ENCODE measurements around the gene TRPC6.

Gene TRPC6

DNA sequence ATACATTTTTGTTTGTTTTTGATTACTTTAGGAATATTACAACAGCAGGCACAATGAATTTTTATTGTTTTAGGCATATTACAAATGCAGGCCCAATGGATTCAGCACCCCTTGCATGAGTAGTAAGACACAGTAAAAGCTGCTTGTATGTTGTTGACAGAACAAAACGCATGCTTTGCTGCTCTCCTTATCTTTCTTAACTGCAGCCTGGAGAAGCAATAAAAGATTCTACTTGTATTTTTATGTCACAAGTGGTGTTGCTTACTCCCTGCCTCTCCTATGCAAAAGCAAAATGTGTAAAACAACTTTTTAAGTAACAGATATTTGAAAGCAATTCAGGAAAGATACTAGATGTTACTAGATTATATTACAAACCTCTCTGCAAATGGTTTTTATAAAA, 73.9 kb downstream of the TRPC6 start:
- Histone ChIP-seq H2AFZ (ENCODE audit: low read length) (no peak overlapping the region), H3K9me3 (ENCODE audit: low read length) (no peaks in the 10 kb centered on the region), H3K79me2 (ENCODE audit: insufficient read depth, low read length) (no peaks in the 10 kb centered on the region), H4K20me1 (ENCODE audit: insufficient read depth, low read length) (no peaks in the 10 kb centered on the region), H3F3A (ENCODE audit: insufficient read depth, low read length) (no peaks in the 10 kb centered on the region), H3K4me1 (ENCODE audit: insufficient read depth, low read length, severe bottlenecking) (no peaks in the 10 kb centered on the region), H3K36me3 (ENCODE audit: insufficient read depth, low read length) (no peaks in the 10 kb centered on the region), H3K9ac (ENCODE audit: low read length) (no peak overlapping the region), H3K27ac (ENCODE audit: low read depth, low read length, poor library complexity, severe bottlenecking) (no peak overlapping the region), H3K4me3 (ENCODE audit: low read depth, low read length, poor library complexity, severe bottlenecking) (no peak overlapping the region), H3K27me3 (ENCODE audit: insufficient read depth, low read length) (no peaks in the 10 kb centered on the region), H3K9me2 (ENCODE audit: low read depth, low read length) (no peaks in the 10 kb centered on the region), H3K4me2 (ENCODE audit: low read length) (no peak overlapping the region)
- TF ChIP-seq, protein P1, sequence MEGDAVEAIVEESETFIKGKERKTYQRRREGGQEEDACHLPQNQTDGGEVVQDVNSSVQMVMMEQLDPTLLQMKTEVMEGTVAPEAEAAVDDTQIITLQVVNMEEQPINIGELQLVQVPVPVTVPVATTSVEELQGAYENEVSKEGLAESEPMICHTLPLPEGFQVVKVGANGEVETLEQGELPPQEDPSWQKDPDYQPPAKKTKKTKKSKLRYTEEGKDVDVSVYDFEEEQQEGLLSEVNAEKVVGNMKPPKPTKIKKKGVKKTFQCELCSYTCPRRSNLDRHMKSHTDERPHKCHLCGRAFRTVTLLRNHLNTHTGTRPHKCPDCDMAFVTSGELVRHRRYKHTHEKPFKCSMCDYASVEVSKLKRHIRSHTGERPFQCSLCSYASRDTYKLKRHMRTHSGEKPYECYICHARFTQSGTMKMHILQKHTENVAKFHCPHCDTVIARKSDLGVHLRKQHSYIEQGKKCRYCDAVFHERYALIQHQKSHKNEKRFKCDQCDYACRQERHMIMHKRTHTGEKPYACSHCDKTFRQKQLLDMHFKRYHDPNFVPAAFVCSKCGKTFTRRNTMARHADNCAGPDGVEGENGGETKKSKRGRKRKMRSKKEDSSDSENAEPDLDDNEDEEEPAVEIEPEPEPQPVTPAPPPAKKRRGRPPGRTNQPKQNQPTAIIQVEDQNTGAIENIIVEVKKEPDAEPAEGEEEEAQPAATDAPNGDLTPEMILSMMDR (IDR thresholded peaks at IDR 0.05; ENCODE audit: low read length): no peak
- no peak for TF ChIP-seq EZH2 (IDR thresholded peaks at IDR 0.05; ENCODE audit: borderline replicate concordance, low read length)

DNA sequence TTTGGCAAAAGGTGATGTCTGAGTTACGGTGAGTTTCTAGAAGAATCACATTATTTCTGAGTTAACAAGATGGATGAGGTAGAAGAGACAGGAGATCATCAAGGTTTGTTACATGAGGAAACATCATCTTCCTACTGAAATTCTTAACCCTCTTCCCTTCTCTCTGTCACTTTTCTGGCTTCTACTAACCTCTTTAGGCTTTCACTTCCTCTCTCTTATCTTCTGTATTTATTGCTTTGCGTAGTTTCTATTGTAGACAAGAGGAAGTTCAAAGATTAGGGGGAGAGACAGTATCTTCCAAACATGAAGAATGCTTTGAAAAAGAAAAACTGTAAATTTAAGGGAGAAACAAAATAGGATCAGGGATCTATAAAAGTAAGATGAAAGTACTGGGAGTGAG, 75.4 kb downstream of the TRPC6 start:
- Histone ChIP-seq H3K79me2 (ENCODE audit: insufficient read depth, low read length) (no peaks in the 10 kb centered on the region), H3K36me3 (ENCODE audit: insufficient read depth, low read length) (no peaks in the 10 kb centered on the region), H3K4me1 (ENCODE audit: insufficient read depth, low read length, severe bottlenecking) (no peaks in the 10 kb centered on the region), H3K9me3 (ENCODE audit: low read length) (no peaks in the 10 kb centered on the region), H4K20me1 (ENCODE audit: insufficient read depth, low read length) (no peaks in the 10 kb centered on the region), H2AFZ (ENCODE audit: low read length) (no peak overlapping the region), H3K27ac (ENCODE audit: low read depth, low read length, poor library complexity, severe bottlenecking) (no peak overlapping the region), H3K9me2 (ENCODE audit: low read depth, low read length) (no peaks in the 10 kb centered on the region), H3K4me3 (ENCODE audit: low read depth, low read length, poor library complexity, severe bottlenecking) (no peak overlapping the region), H3K9ac (ENCODE audit: low read length) (no peak overlapping the region), H3K4me2 (ENCODE audit: low read length) (no peak overlapping the region), H3K27me3 (ENCODE audit: insufficient read depth, low read length) (no peaks in the 10 kb centered on the region), H3F3A (ENCODE audit: insufficient read depth, low read length) (no peaks in the 10 kb centered on the region)
- TF ChIP-seq EZH2 (IDR thresholded peaks at IDR 0.05; ENCODE audit: borderline replicate concordance, low read length): no peak
- TF ChIP-seq, protein P1 (IDR thresholded peaks at IDR 0.05; ENCODE audit: low read length): no peak

DNA sequence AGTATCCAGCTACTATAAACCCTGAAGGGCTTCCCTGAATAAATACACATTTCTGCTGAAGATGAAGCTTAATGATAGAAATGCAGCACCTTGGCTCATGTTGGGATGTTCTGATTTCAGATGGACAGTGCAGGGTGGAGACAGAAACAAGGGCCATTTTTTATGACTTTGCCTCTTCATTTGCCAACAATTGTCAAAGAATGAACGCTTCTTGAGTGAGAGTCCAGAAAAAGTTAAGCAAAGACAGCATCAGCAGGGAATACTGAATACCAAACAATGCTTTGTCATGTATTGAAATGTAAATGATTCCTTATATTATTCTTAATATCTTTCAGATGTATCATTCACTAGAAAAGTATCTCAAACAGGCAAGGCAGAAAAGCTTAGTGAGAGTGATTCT, 84.9 kb downstream of the TRPC6 start:
- Histone ChIP-seq H3K9me3 (ENCODE audit: low read length) (no peaks in the 10 kb centered on the region), H3K27me3 (ENCODE audit: insufficient read depth, low read length) (no peaks in the 10 kb centered on the region), H3K79me2 (ENCODE audit: insufficient read depth, low read length) (no peaks in the 10 kb centered on the region), H3K9ac (ENCODE audit: low read length) (no peak overlapping the region), H3K4me3 (ENCODE audit: low read depth, low read length, poor library complexity, severe bottlenecking) (no peak overlapping the region), H3F3A (ENCODE audit: insufficient read depth, low read length) (no peaks in the 10 kb centered on the region), H3K4me2 (ENCODE audit: low read length) (no peak overlapping the region), H3K36me3 (ENCODE audit: insufficient read depth, low read length) (no peaks in the 10 kb centered on the region), H3K27ac (ENCODE audit: low read depth, low read length, poor library complexity, severe bottlenecking) (no peak overlapping the region), H3K4me1 (ENCODE audit: insufficient read depth, low read length, severe bottlenecking) (no peaks in the 10 kb centered on the region), H2AFZ (ENCODE audit: low read length) (no peak overlapping the region), H4K20me1 (ENCODE audit: insufficient read depth, low read length) (no peaks in the 10 kb centered on the region), H3K9me2 (ENCODE audit: low read depth, low read length) (no peaks in the 10 kb centered on the region)
- TF ChIP-seq, protein P1 (IDR thresholded peaks at IDR 0.05; ENCODE audit: low read length): no peak
- no peak for TF ChIP-seq EZH2 (IDR thresholded peaks at IDR 0.05; ENCODE audit: borderline replicate concordance, low read length)

Measured in OCI-LY1 (cell line).